Activated T-cell treated with anti-CD3 and anti-CD28 coated beads, Interleukin-2, amount 50 U/mL, for 4 hours (primary cell): ENCODE measurements around the gene CLDN10. TPM values are rescaled to one million over a fixed set of nuclear protein-coding genes. Genes with fewer than 3 reads are reported as not detected.
A peak's percentile ranks its signal among the peaks of the same experiment; 100 is the strongest.

Experiments used
- ATAC-seq, 2 donors: fragments of 200-7000 bp; cut with Tn5 transposase; one replicate each; pipeline ENCODE4 v1.10.0; 2021
- DNase-seq: peaks from one replicate; pipeline ENCODE4 v3.0.0-alpha.2; 2020
- H3K27me3 Mint-ChIP-seq: one replicate; pipeline ENCODE4 v1.8.0; 2021; ENCODE audit warnings: low read depth, mixed read lengths
- H3K36me3 Mint-ChIP-seq: one replicate; pipeline ENCODE4 v1.8.0; 2022; ENCODE audit warnings: mixed read lengths; ENCODE audit not compliant: insufficient read depth
- H3K4me1 Mint-ChIP-seq: one replicate; pipeline ENCODE4 v1.8.0; 2021; ENCODE audit warnings: low read depth, mixed read lengths
- H3K4me3 Mint-ChIP-seq: one replicate; pipeline ENCODE4 v1.8.0; 2021; ENCODE audit warnings: mild to moderate bottlenecking, moderate library complexity, mixed read lengths
- H3K9me3 Mint-ChIP-seq: one replicate; pipeline ENCODE4 v1.8.0; 2021; ENCODE audit warnings: mixed read lengths
- total RNA-seq, 3 donors: library from RNA; stranded (reverse); gene quantifications; one replicate each; pipeline ENCODE4 v1.2.1, GENCODE V29; 2021

The CLDN10 gene
- total RNA-seq, 3 donors from 2014 or later, result not detected

DNA sequence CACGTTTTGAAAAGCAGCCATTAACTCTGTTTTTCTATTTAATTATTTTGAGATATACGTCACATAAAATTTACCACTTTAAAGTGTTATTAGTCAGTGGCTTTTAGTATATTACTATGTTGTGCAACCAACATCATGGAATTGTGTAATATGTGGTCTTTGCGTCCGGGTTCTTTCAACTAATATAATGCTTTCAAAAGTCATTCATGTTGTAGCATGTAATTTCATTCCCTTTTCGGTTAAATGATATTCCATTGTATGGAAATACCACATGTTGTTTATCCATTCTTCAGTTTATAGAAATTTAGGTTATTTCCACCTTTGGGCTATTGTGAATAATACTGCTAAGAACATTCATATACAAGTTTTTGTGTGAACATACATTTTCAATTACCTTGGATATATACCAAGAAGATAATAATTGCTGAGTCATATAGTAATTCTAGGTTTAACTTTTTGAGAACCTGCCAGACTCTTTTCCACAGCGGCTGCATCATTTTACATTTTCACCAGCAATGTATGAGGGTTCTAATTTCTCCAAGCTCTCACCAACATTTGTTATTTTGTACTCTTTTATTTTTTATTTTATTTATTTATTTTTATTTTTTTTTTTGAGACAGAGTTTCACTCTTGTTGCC lies 28.1 kb upstream of the CLDN10 start:
- ATAC-seq, result no peak
- Mint-ChIP-seq H3K27me3 (peaks cover 11% of the 10 kb centered on the region), H3K9me3 (peaks cover 8% of the 10 kb centered on the region), H3K4me3 (no peak overlapping the region), H3K4me1 (no peaks in the 10 kb centered on the region), H3K36me3 (no peaks in the 10 kb centered on the region)
- no peak for DNase-seq

GRCh38 chr13:95527955-95528354 lies 24.6 kb upstream of the CLDN10 start:
- Mint-ChIP-seq H3K4me1 (no peaks in the 10 kb centered on the region), H3K27me3 (peaks cover 23% of the 10 kb centered on the region), H3K4me3 (no peak overlapping the region), H3K36me3 (no peaks in the 10 kb centered on the region), H3K9me3 (peaks cover 5% of the 10 kb centered on the region)
- DNase-seq (no peak), ATAC-seq (no peak)

- DNase-seq (no peak), ATAC-seq (no peak)
- H3K9me3 Mint-ChIP-seq, result peaks cover 5% of the 10 kb centered on the region
- no peaks in the 10 kb centered on the region for H3K36me3 Mint-ChIP-seq
- H3K27me3 Mint-ChIP-seq, result peaks cover 37% of the 10 kb centered on the region
- peaks cover 1% of the 10 kb centered on the region for H3K4me1 Mint-ChIP-seq
- H3K4me3 Mint-ChIP-seq, result no peak overlapping the region
These were observed 22.3 kb upstream of the CLDN10 start for GRCh38 chr13:95530178-95530577.

- peaks cover 39% of the 10 kb centered on the region for H3K27me3 Mint-ChIP-seq
- DNase-seq, result no peak
- no peaks in the 10 kb centered on the region for H3K9me3 Mint-ChIP-seq
- no peaks in the 10 kb centered on the region for H3K36me3 Mint-ChIP-seq
- H3K4me3 Mint-ChIP-seq, result no peak overlapping the region
- ATAC-seq, result no peak
- peaks cover 7% of the 10 kb centered on the region for H3K4me1 Mint-ChIP-seq
These were observed 18.9 kb upstream of the CLDN10 start for GRCh38 chr13:95533545-95534160.

DNA sequence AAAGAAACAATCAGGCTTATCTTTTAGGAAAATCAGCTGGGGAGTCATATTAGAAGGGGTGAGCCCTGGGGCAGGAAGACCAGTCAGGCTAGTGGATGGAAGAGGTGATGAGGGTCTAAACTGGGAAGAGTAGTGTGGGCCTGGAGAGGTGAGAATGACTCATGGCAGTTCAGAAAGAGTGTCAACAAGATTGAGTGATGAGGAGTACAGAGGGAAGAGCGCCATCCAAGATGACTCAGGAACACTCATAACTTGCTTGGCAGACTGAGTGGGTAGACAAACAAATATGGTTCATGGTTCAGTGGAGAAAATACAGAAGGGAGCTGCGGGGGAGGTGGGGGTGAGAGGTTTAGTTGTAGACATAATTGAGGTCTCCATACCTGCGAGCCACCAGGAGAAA lies 17.3 kb upstream of the CLDN10 start:
- ATAC-seq (peak; percentile 79 to 81), DNase-seq (no peak)
- H3K36me3 Mint-ChIP-seq, result no peaks in the 10 kb centered on the region
- peaks cover 7% of the 10 kb centered on the region for H3K4me1 Mint-ChIP-seq
- H3K27me3 Mint-ChIP-seq, result peaks cover 38% of the 10 kb centered on the region
- H3K9me3 Mint-ChIP-seq, result no peaks in the 10 kb centered on the region
- no peak overlapping the region for H3K4me3 Mint-ChIP-seq

DNA sequence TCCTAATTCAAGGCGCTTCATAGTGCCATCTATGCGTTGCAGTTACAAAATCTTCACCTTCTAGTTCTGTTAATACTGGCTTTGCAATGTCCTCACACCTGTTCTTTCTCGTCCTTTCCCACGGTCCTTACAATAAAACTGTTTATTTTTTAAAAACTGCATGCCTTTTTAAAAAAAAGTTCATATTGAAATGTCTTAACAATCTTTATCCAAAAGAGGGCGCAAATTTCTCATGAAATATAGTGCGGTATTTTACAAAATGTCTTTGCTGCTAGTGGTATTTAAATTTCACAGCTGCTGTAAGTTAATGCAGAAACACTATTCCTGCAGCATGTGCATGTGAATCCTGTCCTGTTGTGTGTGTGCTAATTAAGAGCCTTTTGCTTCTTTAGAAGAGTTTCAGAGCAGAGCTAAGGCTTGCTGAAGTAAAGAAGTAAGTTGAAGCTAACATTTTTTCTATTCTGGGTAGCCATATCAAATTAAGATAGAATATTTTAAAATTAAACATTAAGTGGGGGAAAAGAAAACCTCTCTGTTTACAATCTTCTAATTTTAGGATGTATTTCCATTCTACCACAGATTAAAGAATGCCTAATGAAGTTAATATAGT lies 15.8 kb upstream of the CLDN10 start:
- no peak for ATAC-seq
- Mint-ChIP-seq H3K9me3 (no peaks in the 10 kb centered on the region), H3K4me1 (peaks cover 7% of the 10 kb centered on the region), H3K36me3 (no peaks in the 10 kb centered on the region), H3K4me3 (no peak overlapping the region), H3K27me3 (peaks cover 39% of the 10 kb centered on the region)
- DNase-seq, result no peak

GRCh38 chr13:95540888-95541287 lies 11.6 kb upstream of the CLDN10 start:
- DNase-seq, result no peak
- no peaks in the 10 kb centered on the region for H3K36me3 Mint-ChIP-seq
- peaks cover 1% of the 10 kb centered on the region for H3K4me1 Mint-ChIP-seq
- H3K9me3 Mint-ChIP-seq, result no peaks in the 10 kb centered on the region
- ATAC-seq, result no peak
- no peak overlapping the region for H3K4me3 Mint-ChIP-seq
- peaks cover 14% of the 10 kb centered on the region for H3K27me3 Mint-ChIP-seq

DNA sequence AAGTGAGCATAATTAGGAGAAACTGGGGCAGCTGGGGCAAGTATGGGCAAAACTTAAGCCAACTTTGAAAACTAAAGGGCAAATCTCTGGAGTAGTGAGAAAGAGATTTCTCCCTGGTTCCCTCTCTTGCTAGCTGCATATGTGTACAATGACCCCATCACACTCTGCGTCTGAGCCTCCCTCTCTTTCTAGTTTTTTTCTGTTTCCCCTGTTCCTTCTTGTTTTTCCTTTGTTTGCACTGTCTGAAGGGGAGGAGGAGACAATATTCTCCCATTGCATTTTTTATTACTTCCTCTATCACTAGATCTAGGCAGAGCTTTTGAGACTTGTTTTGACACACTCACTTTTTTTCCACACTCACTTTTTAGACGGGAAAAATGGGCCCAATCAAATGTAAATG lies 11.2 kb upstream of the CLDN10 start:
- H3K36me3 Mint-ChIP-seq, result no peaks in the 10 kb centered on the region
- peaks cover 14% of the 10 kb centered on the region for H3K27me3 Mint-ChIP-seq
- ATAC-seq (no peak), DNase-seq (no peak)
- H3K4me3 Mint-ChIP-seq, result no peak overlapping the region
- H3K9me3 Mint-ChIP-seq, result no peaks in the 10 kb centered on the region
- H3K4me1 Mint-ChIP-seq, result peaks cover 1% of the 10 kb centered on the region

DNA sequence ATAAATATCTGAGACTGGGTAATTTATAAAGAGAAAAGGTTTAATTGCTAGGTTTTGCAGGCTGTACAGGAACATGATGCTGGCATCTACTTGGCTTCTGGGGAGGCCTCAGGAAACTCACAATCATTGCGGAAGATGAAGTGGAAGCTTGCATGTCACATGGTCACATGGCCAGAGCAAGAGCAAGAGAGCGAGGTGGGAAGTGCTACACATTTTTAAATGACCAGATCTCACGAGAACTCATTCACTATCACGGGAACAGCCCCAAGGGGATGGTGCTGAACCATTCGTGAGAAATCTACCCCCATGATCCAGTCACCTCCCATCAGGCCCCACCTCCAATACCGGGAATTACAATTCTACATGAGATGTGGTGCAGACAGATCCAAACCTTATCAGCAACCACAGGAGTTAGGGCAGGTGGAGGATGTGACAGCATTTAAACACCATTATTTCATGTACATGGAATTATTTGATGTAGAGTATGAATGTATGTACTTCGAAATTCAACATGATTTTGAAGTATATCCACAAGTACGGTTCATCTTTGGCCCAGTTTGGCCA lies 10.5 kb upstream of the CLDN10 start:
- Mint-ChIP-seq H3K9me3 (no peaks in the 10 kb centered on the region), H3K4me3 (no peak overlapping the region), H3K4me1 (no peaks in the 10 kb centered on the region), H3K27me3 (peaks cover 13% of the 10 kb centered on the region), H3K36me3 (no peaks in the 10 kb centered on the region)
- ATAC-seq, result no peak
- no peak for DNase-seq

DNA sequence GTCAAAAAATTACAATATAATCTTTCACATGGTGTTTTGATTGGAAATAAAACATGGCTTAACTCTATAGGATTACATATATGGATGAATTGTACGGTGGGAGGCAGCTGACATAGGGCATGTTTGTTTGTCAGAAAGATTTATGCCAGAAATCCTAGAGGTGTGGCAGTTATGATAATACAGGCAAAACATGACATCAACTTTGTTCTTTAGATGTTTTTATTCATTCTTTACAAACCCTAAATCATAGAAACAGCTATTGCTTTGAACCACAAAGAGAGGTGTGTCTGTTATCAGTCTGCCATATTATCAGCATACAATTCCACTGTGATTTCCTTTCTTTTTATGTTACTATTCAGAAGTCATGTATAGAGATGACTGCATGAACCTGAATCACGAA lies 8.2 kb upstream of the CLDN10 start:
- Mint-ChIP-seq H3K27me3 (peaks cover 23% of the 10 kb centered on the region), H3K4me3 (no peak overlapping the region), H3K9me3 (no peaks in the 10 kb centered on the region), H3K36me3 (no peaks in the 10 kb centered on the region), H3K4me1 (no peaks in the 10 kb centered on the region)
- DNase-seq (no peak), ATAC-seq (no peak)

- H3K27me3 Mint-ChIP-seq, result peaks cover 36% of the 10 kb centered on the region
- no peak overlapping the region for H3K4me3 Mint-ChIP-seq
- DNase-seq (no peak), ATAC-seq (no peak)
- H3K4me1 Mint-ChIP-seq, result peaks cover 4% of the 10 kb centered on the region
- no peaks in the 10 kb centered on the region for H3K9me3 Mint-ChIP-seq
- no peaks in the 10 kb centered on the region for H3K36me3 Mint-ChIP-seq
These were observed 5.6 kb upstream of the CLDN10 start for GRCh38 chr13:95546919-95547318.

- no peak overlapping the region for H3K4me3 Mint-ChIP-seq
- ATAC-seq (no peak), DNase-seq (no peak)
- H3K9me3 Mint-ChIP-seq, result no peaks in the 10 kb centered on the region
- peaks cover 36% of the 10 kb centered on the region for H3K27me3 Mint-ChIP-seq
- H3K36me3 Mint-ChIP-seq, result no peaks in the 10 kb centered on the region
- H3K4me1 Mint-ChIP-seq, result peaks cover 5% of the 10 kb centered on the region
These were observed 4.9 kb upstream of the CLDN10 start for GRCh38 chr13:95547531-95548167.

GRCh38 chr13:95552208-95552538 lies 347 bp upstream of the CLDN10 start:
- Mint-ChIP-seq H3K27me3 (peaks cover 59% of the 10 kb centered on the region), H3K4me1 (peaks cover 11% of the 10 kb centered on the region), H3K36me3 (no peaks in the 10 kb centered on the region), H3K9me3 (no peaks in the 10 kb centered on the region), H3K4me3 (no peak overlapping the region)
- ATAC-seq, result peak in 1 of 2 donors; percentile 30
- no peak for DNase-seq

DNA sequence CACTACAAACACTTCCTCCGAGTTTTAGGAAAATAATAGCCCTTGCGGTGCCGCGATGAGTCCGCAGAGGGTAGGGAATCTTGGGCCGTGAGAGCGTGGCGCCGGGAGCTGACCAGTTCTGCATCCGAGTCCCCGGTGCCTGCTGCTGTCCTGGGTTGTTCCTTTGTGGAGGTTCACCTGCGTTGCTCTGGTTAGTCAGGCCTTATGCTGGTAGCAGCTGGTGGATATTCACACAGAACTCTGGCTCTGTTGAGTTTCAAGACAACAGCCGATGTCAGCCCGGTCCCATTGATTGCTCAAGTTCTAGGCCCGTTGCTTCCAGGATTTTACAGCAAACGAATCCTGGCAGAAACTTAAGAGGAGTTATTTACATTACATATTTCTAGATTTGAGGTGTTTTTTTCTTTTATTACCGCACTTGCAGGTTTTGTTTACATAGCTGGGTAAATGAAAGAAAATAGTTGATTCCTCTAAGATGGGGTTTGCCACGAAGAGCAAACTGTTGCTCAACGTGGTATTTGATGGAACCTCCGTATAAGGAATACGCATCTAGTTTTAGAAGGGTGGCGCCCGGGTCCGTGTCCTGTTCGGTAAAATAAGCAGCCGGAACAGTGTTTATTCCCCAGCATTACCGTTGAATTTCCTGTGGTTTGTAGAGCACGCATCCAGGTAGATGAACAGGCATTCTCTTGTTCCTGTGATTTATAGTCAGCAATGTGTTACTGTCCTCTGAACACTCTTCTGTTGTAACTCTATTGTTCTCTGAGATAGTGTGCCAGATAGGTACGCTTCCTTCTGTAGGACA lies 1.3 kb downstream of the CLDN10 start:
- Mint-ChIP-seq H3K9me3 (no peaks in the 10 kb centered on the region), H3K4me1 (peaks cover 11% of the 10 kb centered on the region), H3K4me3 (no peak overlapping the region), H3K27me3 (peaks cover 60% of the 10 kb centered on the region), H3K36me3 (no peaks in the 10 kb centered on the region)
- no peak for ATAC-seq
- DNase-seq, result no peak
